ENCODE data around the gene FCER2. TPM values are rescaled to one million over a fixed set of nuclear protein-coding genes. Genes with fewer than 3 reads are reported as not detected.

FCER2 gene
- total RNA-seq, 2 donors from 2014 or later: not detected

- no peak for TF ChIP-seq POLR2A (IDR thresholded peaks at IDR 0.05)
- no peak for TF ChIP-seq CTCF (IDR thresholded peaks at IDR 0.05)
- H3K9me3 ChIP-seq: no peaks in the 10 kb centered on the region
- no peak overlapping the region for H3K27ac ChIP-seq
- peaks cover 40% of the 10 kb centered on the region for H3K4me1 ChIP-seq
- ATAC-seq (no peak), DNase-seq (no peak)
- 72 to 81% methylated on average over 9 to 12 of the region's 12 CpGs for WGBS, 2 donors
- peaks cover 0 to 2% of the 10 kb centered on the region in 2 donors for H3K36me3 ChIP-seq (replicated peaks in 1 of 2; ENCODE audit: insufficient read depth in 1 of 2, low read depth in 2 of 2)
- no peak overlapping the region for H3K4me3 ChIP-seq
- H3K27me3 ChIP-seq: no peaks in the 10 kb centered on the region
- intact Hi-C loops (cut with DNase I): no loop called here
Measured at GRCh38 chr19:7638802-7639465, 63.0 kb downstream of the FCER2 start.

Other genes with a start within 250 kb of the FCER2 start
- 1 to 10 TPM; 3.9 to 7.6 TPM for gene PEX11G, start 213.1 kb downstream of the FCER2 start, total RNA-seq
- gene ZNF358, start 186.0 kb downstream of the FCER2 start, total RNA-seq: 10 to 100 TPM; 40.2 to 93.6 TPM
- gene MCOLN1, start 179.5 kb downstream of the FCER2 start, total RNA-seq: 10 to 100 TPM; 10.6 to 11.9 TPM
- 10 to 100 TPM; 43.8 to 52.1 TPM for gene PNPLA6, start 166.4 kb downstream of the FCER2 start, total RNA-seq
- 10 to 100 TPM; 21.8 to 32.3 TPM for gene CAMSAP3, start 106.3 kb downstream of the FCER2 start, total RNA-seq
- 10 to 100 TPM; 34.5 to 36.3 TPM for gene XAB2, start 72.6 kb downstream of the FCER2 start, total RNA-seq
- gene PET100, start 72.3 kb downstream of the FCER2 start, total RNA-seq: 10 to 100 TPM in 1 of 2 donors, 1 to 10 TPM in 1; 1.3 to 32.0 TPM
- not detected for gene PCP2, start 68.4 kb downstream of the FCER2 start, total RNA-seq
- gene STXBP2, start 65.0 kb downstream of the FCER2 start, total RNA-seq: 100 to 1,000 TPM in 1 of 2 donors, 10 to 100 TPM in 1; 61.0 to 151 TPM
- not detected for gene RETN, start 33.1 kb downstream of the FCER2 start, total RNA-seq
- gene MCEMP1, start 25.0 kb downstream of the FCER2 start, total RNA-seq: not detected
- 10 to 100 TPM; 10.9 to 18.7 TPM for gene TRAPPC5, start 21.3 kb downstream of the FCER2 start, total RNA-seq
- 1 to 10 TPM in 1 of 2 donors, under 1 TPM in 1; 0.52 to 6.6 TPM for gene CLEC4G, start 30.0 kb upstream of the FCER2 start, total RNA-seq
- 1 to 10 TPM; 1.6 to 2.0 TPM for gene CD209, start 45.4 kb upstream of the FCER2 start, total RNA-seq
- gene CLEC4M, start 61.1 kb upstream of the FCER2 start, total RNA-seq: not detected
- 10 to 100 TPM in 1 of 2 donors, 1 to 10 TPM in 1; 6.0 to 12.9 TPM for gene EVI5L, start 128.1 kb upstream of the FCER2 start, total RNA-seq
- gene PRR36, start 172.3 kb upstream of the FCER2 start, total RNA-seq: 10 to 100 TPM in 1 of 2 donors, 1 to 10 TPM in 1; 1.0 to 12.9 TPM
- gene LRRC8E, start 186.4 kb upstream of the FCER2 start, total RNA-seq: 1 to 10 TPM; 2.6 to 3.4 TPM
- gene MAP2K7, start 201.7 kb upstream of the FCER2 start, total RNA-seq: 10 to 100 TPM in 1 of 2 donors, 1 to 10 TPM in 1; 8.0 to 34.9 TPM
- 1 to 10 TPM in 1 of 2 donors, not detected in 1; 9.9 TPM for gene TGFBR3L, start 212.7 kb upstream of the FCER2 start, total RNA-seq
- 1 to 10 TPM; 6.3 to 9.1 TPM for gene SNAPC2, start 218.2 kb upstream of the FCER2 start, total RNA-seq
- gene CTXN1, start 224.0 kb upstream of the FCER2 start, total RNA-seq: 10 to 100 TPM in 1 of 2 donors, 1 to 10 TPM in 1; 5.7 to 10.2 TPM
- 10 to 100 TPM; 20.5 to 73.8 TPM for gene TIMM44, start 241.5 kb upstream of the FCER2 start, total RNA-seq